Ishikawa (cell line): ENCODE data around the gene ZNF333.

Source experiments
- CEBPB ChIP-seq: IDR thresholded peaks from 2 replicates; pipeline ENCODE4 v1.6.1; 2012
- CREB1 ChIP-seq: IDR thresholded peaks from 2 replicates; pipeline ENCODE4 v1.6.1; 2012; ENCODE audit warnings: low read depth
- EGR1 ChIP-seq: IDR thresholded peaks from 2 replicates; pipeline ENCODE4 v1.6.1; 2012
- EP300 ChIP-seq: IDR thresholded peaks from 2 replicates; pipeline ENCODE4 v1.6.1; 2012; ENCODE audit warnings: borderline replicate concordance
- FOXM1 ChIP-seq: IDR thresholded peaks from 2 replicates; pipeline ENCODE4 v1.6.1; 2012; ENCODE audit warnings: low read depth, borderline replicate concordance
- NFIC ChIP-seq: IDR thresholded peaks from 2 replicates; pipeline ENCODE4 v1.6.1; 2012
- RAD21 ChIP-seq: IDR thresholded peaks from 2 replicates; pipeline ENCODE4 v1.6.1; 2012; ENCODE audit warnings: low read depth
- TAF1 ChIP-seq: IDR thresholded peaks from 2 replicates; pipeline ENCODE4 v1.6.1; 2012; ENCODE audit warnings: low read depth, mild to moderate bottlenecking
- TCF12 ChIP-seq: IDR thresholded peaks from 2 replicates; pipeline ENCODE4 v1.6.1; 2012; ENCODE audit warnings: low read depth
- TEAD4 ChIP-seq: IDR thresholded peaks from 2 replicates; pipeline ENCODE4 v1.6.1; 2012
- YY1 ChIP-seq: IDR thresholded peaks from 2 replicates; pipeline ENCODE4 v1.6.1; 2012; ENCODE audit warnings: low read depth
- ZBTB7A ChIP-seq: IDR thresholded peaks from 2 replicates; pipeline ENCODE4 v1.6.1; 2012; ENCODE audit warnings: low read depth
- TF ChIP-seq, protein P1 (sequence below): IDR thresholded peaks from 2 replicates; pipeline ENCODE4 v1.6.1; 2012; ENCODE audit warnings: low read depth, mild to moderate bottlenecking
- TF ChIP-seq, protein P2 (sequence below): IDR thresholded peaks from 2 replicates; pipeline ENCODE4 v1.6.1; 2012
- TF ChIP-seq, protein P3 (sequence below): IDR thresholded peaks from 2 replicates; pipeline ENCODE4 v1.6.1; 2012

The ZNF333 gene

DNA sequence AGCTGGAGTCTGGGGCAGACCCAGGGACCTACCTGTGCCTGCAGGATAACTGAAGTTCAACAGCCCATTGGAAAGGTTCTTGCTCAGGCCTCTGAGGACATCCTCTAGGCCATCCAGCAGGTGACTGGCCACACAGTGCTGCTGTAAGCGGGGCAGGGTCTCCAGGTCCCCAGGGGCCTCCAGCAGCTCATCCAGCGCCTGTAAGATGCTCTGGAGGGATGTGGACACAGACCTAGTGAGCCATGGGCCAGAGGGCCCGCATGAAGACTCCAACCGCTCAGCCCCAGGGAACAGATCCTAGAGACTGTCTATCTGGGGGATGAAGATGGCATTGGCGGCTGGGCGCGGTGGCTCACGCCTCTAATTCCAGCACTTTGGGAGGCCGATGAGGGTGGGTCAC lies 74.6 kb downstream of the ZNF333 start:
- TF ChIP-seq NFIC (no peak), EGR1 (no peak), TAF1 (no peak), CEBPB (no peak), RAD21 (no peak), YY1 (no peak), ZBTB7A (no peak), FOXM1 (no peak), TCF12 (no peak), CREB1 (no peak)
- TF ChIP-seq, protein P1, sequence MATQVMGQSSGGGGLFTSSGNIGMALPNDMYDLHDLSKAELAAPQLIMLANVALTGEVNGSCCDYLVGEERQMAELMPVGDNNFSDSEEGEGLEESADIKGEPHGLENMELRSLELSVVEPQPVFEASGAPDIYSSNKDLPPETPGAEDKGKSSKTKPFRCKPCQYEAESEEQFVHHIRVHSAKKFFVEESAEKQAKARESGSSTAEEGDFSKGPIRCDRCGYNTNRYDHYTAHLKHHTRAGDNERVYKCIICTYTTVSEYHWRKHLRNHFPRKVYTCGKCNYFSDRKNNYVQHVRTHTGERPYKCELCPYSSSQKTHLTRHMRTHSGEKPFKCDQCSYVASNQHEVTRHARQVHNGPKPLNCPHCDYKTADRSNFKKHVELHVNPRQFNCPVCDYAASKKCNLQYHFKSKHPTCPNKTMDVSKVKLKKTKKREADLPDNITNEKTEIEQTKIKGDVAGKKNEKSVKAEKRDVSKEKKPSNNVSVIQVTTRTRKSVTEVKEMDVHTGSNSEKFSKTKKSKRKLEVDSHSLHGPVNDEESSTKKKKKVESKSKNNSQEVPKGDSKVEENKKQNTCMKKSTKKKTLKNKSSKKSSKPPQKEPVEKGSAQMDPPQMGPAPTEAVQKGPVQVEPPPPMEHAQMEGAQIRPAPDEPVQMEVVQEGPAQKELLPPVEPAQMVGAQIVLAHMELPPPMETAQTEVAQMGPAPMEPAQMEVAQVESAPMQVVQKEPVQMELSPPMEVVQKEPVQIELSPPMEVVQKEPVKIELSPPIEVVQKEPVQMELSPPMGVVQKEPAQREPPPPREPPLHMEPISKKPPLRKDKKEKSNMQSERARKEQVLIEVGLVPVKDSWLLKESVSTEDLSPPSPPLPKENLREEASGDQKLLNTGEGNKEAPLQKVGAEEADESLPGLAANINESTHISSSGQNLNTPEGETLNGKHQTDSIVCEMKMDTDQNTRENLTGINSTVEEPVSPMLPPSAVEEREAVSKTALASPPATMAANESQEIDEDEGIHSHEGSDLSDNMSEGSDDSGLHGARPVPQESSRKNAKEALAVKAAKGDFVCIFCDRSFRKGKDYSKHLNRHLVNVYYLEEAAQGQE = no peak

DNA sequence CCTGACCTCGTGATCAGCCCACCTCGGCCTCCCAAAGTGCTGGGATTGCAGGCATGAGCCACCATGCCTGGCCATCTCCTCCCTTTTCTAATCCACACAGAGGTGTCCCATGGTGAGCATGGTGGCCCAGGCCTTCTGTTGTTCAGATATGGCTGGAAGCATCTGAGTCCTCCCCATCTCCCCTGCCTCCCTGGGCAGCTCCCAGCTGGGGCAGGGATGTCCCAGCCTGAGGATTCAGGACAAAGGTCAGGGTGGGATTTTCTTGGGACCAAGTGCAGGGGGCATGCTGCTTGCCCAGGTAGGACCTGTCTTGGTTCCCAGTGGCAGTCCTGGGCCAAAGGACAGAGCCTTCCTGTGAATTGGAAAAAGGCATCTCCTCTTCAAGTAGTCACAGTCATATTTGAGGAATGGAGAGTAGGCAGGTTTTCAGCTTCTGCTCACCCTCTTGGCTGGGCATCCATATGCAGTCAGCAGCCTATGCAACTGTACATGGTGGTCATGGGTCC lies 77.7 kb downstream of the ZNF333 start:
- TF ChIP-seq, protein P1 = no peak
- TF ChIP-seq TEAD4 (no peak), YY1 (no peak), EGR1 (no peak), NFIC (no peak), CREB1 (no peak), TAF1 (no peak), FOXM1 (no peak), TCF12 (no peak), CEBPB (no peak), EP300 (no peak), ZBTB7A (no peak), RAD21 (no peak)
- TF ChIP-seq, protein P2, sequence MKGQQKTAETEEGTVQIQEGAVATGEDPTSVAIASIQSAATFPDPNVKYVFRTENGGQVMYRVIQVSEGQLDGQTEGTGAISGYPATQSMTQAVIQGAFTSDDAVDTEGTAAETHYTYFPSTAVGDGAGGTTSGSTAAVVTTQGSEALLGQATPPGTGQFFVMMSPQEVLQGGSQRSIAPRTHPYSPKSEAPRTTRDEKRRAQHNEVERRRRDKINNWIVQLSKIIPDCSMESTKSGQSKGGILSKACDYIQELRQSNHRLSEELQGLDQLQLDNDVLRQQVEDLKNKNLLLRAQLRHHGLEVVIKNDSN = no peak
- TF ChIP-seq, protein P3, sequence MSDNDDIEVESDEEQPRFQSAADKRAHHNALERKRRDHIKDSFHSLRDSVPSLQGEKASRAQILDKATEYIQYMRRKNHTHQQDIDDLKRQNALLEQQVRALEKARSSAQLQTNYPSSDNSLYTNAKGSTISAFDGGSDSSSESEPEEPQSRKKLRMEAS = no peak

DNA sequence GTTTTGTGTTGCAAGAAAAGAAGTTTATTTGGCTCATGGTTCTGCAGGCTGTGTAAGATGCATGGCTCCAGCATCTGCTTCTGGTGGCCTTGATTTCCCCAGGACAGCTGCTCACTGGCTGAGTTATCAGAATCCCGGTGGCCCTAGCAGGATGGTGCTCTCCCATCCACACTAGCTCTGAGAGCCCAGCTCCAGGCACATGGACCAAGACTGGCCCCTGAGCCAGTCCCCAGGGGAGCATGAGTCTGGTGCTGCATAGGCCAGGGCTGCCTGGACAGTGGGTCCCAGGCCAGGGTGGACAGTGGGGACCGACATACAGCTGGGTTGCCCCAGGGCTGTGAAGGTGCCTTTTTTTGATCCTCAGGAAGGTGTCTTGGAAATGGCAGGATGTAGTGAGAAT lies 78.2 kb downstream of the ZNF333 start:
- TF ChIP-seq, protein P2 = no peak
- TF ChIP-seq CEBPB (no peak), TEAD4 (no peak), EP300 (no peak), EGR1 (no peak), NFIC (no peak)
- TF ChIP-seq, protein P1 = no peak

DNA sequence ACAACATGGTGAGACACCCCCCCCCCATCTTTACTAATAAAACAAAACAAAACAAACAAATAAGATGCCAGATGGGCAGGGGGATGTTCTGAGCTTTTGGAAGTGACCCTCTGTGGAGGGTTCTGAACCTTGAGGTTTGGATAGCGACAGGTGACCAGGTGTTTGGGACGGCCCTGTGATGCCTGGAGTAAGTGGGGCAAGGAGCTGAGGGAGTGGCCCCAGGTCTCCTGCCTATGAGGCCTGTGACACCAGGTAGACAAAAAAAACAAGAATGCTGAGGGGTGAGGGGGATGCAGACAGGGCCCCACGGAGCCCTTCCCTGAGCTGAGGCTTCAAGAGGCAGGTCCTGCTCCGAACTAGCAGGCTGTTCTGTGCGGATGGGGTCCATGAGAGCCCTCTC lies 79.4 kb downstream of the ZNF333 start:
- TF ChIP-seq EGR1 = no peak
- no peak for TF ChIP-seq TAF1
- TF ChIP-seq, protein P3 = no peak
- no peak for TF ChIP-seq TCF12
- no peak for TF ChIP-seq EP300
- TF ChIP-seq, protein P1 = no peak
- TF ChIP-seq CEBPB = no peak
